ENCODE measurements around the gene URGCP. TPM values are rescaled to one million over a fixed set of nuclear protein-coding genes. Genes with fewer than 3 reads are reported as not detected.
"Not testable (repeated sequence)": the region's sequence is repeated elsewhere in the genome, so short reads cannot be mapped to it uniquely, and the experiment has no call there.

Gene URGCP
- total RNA-seq, 1 donor from 2014 or later: 40.0 TPM

DNA sequence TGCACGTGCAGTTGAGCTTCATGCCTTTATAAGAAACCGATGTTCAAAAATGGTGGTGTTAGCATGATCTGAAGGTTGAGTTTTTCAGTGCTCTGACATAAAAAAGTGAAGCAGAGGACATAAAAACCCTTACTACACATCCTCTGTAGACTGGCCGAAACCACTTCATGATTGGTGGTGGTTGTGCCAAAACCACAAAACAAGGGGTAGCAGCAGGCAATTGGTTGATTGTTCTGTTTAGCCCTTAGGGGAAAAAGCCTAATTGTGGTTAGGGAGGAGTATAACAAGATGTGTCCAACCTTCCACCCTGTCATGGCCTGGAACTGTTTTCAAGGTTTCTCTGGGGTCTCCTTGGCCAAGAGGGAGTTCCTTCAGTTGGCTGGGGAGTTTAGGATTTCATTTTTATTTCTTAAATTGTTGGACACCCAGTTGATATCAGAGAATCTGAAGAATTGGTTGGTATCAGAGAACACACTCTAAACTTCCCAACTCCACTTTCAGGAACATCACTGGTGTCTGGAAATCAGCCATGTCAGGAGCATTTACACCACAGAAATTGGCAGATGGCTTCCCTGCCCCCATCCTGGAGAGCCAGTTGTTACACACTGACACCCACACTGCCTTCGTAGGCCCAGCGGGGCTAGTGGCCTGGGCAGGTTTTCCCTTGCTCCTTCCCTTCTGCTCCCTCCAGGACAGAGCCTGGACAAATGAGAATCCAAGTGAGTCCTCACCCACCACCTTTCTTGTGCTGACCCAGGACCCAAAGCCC is 55.9 kb downstream of the URGCP start:
- no peak for DNase-seq (ENCODE audit: low spot score)
- intact Hi-C loops (cut with DNase I): no loop called here

- no peak for DNase-seq (ENCODE audit: low spot score)
- intact Hi-C loops (cut with DNase I): no loop called here
Measured at GRCh38 chr7:43849047-43849446, 57.3 kb downstream of the URGCP start.

DNA sequence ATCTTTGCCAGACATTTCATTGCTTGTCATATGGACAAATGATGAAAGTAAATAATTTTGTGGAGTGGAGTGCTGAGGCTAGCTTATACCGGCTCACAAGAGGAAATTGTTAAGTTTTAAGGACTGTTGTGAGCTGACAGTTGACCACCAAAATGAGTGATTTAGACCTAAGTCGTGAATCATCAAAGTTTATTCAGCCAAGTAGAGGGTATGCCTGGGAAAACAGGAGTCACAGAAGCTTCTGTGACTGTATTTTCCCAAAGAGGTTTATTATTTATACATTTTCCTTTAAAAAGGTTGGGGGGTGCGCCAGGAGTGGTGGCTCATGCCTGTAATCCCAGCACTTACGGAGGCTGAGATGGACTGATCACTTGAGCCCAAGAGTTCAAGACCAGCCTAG is 58.9 kb downstream of the URGCP start:
- intact Hi-C loops (cut with DNase I): no loop called here
- DNase-seq (ENCODE audit: low spot score): no peak

- DNase-seq (ENCODE audit: low spot score): no peak
- intact Hi-C loops (cut with DNase I): no loop called here
Measured at GRCh38 chr7:43844662-43845061, 61.7 kb downstream of the URGCP start.

GRCh38 chr7:43844257-43844656 is 62.1 kb downstream of the URGCP start:
- intact Hi-C loops (cut with DNase I): no loop called here

DNA sequence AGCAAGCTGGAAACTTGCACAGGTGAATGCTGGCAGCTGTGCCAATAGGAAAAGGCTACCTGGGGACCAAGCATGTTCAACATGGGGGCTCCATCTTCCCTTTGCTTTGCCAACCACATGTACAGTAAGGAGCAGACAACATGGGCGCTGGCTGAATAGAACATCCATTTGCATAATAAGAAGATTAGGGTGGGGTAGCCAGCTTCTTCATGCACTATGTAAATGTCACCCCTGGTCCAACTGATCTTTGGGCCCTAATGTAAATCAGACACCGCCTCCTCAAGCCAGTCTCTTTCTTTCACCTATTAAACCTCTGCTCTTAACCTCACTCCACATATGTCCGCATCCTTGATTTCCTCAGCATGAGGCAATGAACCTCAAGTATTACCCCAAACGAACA is 63.1 kb downstream of the URGCP start:
- intact Hi-C loops (cut with DNase I): no loop called here
- no peak for DNase-seq (ENCODE audit: low spot score)

More at GRCh38 chr7:43844257-43844656, 62.1 kb downstream of the URGCP start:
- no peak for DNase-seq (ENCODE audit: low spot score)

DNA sequence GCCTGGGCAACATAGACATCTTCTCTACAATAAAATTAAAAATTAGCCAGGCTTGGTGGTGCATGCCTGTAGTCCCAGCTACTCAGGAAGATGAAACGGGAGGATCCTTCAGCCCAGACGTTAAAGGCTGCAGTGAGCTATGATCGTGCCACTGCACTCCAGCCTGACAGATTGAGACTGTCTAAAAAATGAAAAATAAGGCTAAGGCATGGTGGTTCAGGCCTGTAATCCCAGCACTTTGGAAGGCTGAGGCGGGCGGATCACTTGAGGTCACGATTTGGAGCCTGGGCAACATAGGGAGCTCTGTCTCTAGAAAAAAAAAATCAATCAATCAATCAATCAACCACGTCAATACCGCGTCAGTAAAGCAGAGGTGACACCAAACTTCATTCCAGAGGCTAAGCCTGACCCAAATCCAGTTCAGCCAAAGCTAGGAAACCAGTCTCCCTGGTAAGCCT is 68.2 kb downstream of the URGCP start:
- DNase-seq (ENCODE audit: low spot score): no peak
- intact Hi-C loops (cut with DNase I): loop anchor here (2.0 kb wide), 2 partner anchors 109 to 255 kb away; partner anchors contain the start of genes COA1 and STK17A

DNA sequence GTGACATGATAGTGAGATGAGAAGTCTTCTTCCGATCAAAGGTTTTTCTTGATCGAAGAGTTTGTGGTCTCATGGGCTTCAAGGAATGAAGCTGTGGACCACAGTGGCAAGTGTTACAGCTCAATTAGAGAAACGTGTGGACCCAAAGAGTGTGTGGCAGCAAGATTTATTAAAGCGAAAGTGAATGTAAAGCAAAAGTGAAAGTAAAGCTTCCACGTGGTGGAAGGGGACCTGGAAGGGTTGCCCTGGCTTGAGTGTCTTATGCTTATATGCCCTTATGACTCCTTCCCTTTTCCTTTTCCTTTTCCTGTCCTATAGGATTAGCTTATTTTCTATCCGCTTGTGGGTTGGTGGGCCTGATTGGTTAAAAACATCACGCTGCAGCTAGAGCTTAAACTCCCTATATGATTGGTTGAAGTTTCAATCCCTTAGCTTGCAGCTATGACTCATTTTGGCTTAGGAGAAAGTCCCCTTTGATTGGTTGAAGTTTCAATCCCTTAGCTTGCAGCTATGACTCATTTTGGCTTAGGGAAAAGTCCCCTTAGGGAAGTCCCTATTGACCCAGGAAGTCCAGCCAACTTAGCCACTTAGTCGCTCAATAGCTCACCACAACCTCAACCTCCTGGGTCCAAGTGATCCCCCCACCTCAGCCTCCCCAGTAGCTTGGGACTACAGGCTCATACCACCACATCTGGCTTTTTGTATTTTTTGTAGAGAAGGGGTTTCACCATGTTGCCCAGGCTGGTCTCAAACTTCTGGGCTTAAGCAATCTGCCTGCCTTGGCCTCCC is 71.7 kb downstream of the URGCP start:
- no peak for DNase-seq (ENCODE audit: low spot score)
- intact Hi-C loops (cut with DNase I): no loop called here

DNA sequence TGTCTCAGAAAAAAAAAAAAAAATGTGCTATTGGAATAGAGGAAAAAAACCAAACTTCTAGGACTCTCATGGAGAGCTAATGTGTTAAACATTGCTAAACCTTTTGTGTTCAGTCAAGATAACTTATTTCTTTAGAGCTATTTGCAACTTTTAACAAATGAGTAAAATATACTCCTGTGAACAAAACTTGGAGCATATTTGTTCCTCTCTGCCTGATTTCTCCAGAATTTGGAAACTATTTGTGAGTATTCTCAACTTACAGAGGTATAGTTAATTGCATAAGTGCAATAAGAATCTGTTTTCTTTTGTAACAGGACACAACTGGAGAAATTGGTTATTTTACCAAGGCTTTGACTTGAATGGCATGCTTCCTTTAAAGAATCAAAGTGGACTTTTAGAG is 75.5 kb downstream of the URGCP start:
- DNase-seq (ENCODE audit: low spot score); intact Hi-C loops (cut with DNase I): not testable (repeated sequence)

Other genes starting within 250 kb of the URGCP start
- 62.4 TPM for gene COA1, start 177.1 kb downstream of the URGCP start, total RNA-seq
- 48.6 TPM for gene BLVRA, start 147.9 kb downstream of the URGCP start, total RNA-seq
- gene MRPS24, start 37.1 kb downstream of the URGCP start, total RNA-seq: 101 TPM
- gene UBE2D4, start 19.8 kb upstream of the URGCP start, total RNA-seq: 34.9 TPM
- 0.13 TPM for gene SPDYE1, start 91.3 kb upstream of the URGCP start, total RNA-seq
- 48.9 TPM for gene DBNL, start 138.1 kb upstream of the URGCP start, total RNA-seq
- 322 TPM for gene PGAM2, start 159.0 kb upstream of the URGCP start, total RNA-seq
- 13.9 TPM for gene POLM, start 175.9 kb upstream of the URGCP start, total RNA-seq
- gene AEBP1, start 197.7 kb upstream of the URGCP start, total RNA-seq: 93.1 TPM
- gene POLD2, start 217.0 kb upstream of the URGCP start, total RNA-seq: 88.1 TPM
- 2,493 TPM for gene MYL7, start 234.7 kb upstream of the URGCP start, total RNA-seq

Measured in cardiac septum (tissue), 1 donor.